HepG2 (cell line): Measurements from ENCODE around the gene RGS19. TPM values are rescaled to one million over a fixed set of nuclear protein-coding genes. Genes with fewer than 3 reads are reported as not detected.

Source experiments
- ADNP ChIP-seq: sonication (generic); formaldehyde crosslinking; IDR thresholded peaks from 2 replicates; pipeline ENCODE4 v1.4.0; 2020; ENCODE audit warnings: missing genetic modification reagents
- ARNTL ChIP-seq: sonication (generic); formaldehyde crosslinking; IDR thresholded peaks from 2 replicates; pipeline ENCODE4 v1.4.0; 2020; ENCODE audit warnings: mild to moderate bottlenecking, missing genetic modification reagents
- BRF2 ChIP-seq: sonication (generic); formaldehyde crosslinking; IDR thresholded peaks from 2 replicates; pipeline ENCODE4 v1.8.1; 2022; ENCODE audit warnings: mild to moderate bottlenecking, missing genetic modification reagents
- CEBPB ChIP-seq: IDR thresholded peaks from 2 replicates; pipeline ENCODE4 v1.6.1; 2011; ENCODE audit warnings: low read depth, low read length, improper control_type of control experiment, borderline replicate concordance
- CHCHD3 ChIP-seq: sonication (generic); formaldehyde crosslinking; IDR thresholded peaks from 2 replicates; pipeline ENCODE4 v1.8.0; 2022; ENCODE audit warnings: mild to moderate bottlenecking, missing genetic modification reagents, moderate library complexity
- CREB1 ChIP-seq, 2 experiments: fragments of 450-650 bp in 1 of 2; IDR thresholded peaks; 2 replicates each; pipeline ENCODE4 v1.6.1; 2016 to 2017; ENCODE audit warnings: control low read depth in 1 of 2, mild to moderate bottlenecking in 1 of 2, missing compliant biosample characterization in 1 of 2, missing genetic modification characterization in 1 of 2
- ERF ChIP-seq: IDR thresholded peaks from 2 replicates; pipeline ENCODE4 v1.6.1; 2018; ENCODE audit warnings: missing biosample characterization, missing genetic modification reagents
- FOXJ3 ChIP-seq: sonication (generic); formaldehyde crosslinking; IDR thresholded peaks from 2 replicates; pipeline ENCODE4 v1.4.0; 2020; ENCODE audit warnings: missing genetic modification reagents, mild to moderate bottlenecking, borderline replicate concordance
- HDAC6 ChIP-seq: fragments of 200-600 bp; sonication (generic); IDR thresholded peaks from 2 replicates; pipeline ENCODE4 v1.7.0; 2017; ENCODE audit warnings: mild to moderate bottlenecking, antibody characterized with exemption, low read length, low read depth
- IRF2 ChIP-seq: IDR thresholded peaks from 2 replicates; pipeline ENCODE4 v1.6.1; 2018; ENCODE audit warnings: missing genetic modification reagents, missing compliant biosample characterization
- ISL2 ChIP-seq: sonication (generic); formaldehyde crosslinking; IDR thresholded peaks from 2 replicates; pipeline ENCODE4 v1.5.0; 2020; ENCODE audit warnings: missing genetic modification reagents
- KDM3A ChIP-seq: IDR thresholded peaks from 2 replicates; pipeline ENCODE4 v1.6.1; 2018; ENCODE audit warnings: low read depth, missing compliant biosample characterization
- MAFK ChIP-seq, 2 experiments: IDR thresholded peaks in 1 of 2; conservative IDR thresholded peaks in 1 of 2; 2 replicates each; pipeline ENCODE4 v1.6.1; 2011; ENCODE audit warnings: improper control_type of control experiment in 2 of 2, low read length in 2 of 2
- MED1 ChIP-seq: sonication (generic); formaldehyde crosslinking; IDR thresholded peaks from 2 replicates; pipeline ENCODE4 v1.4.0; 2020; ENCODE audit warnings: missing genetic modification reagents
- MTF1 ChIP-seq: sonication (generic); formaldehyde crosslinking; IDR thresholded peaks from 2 replicates; pipeline ENCODE4 v1.5.0; 2020; ENCODE audit warnings: missing genetic modification reagents
- ONECUT2 ChIP-seq: sonication (generic); formaldehyde crosslinking; IDR thresholded peaks from 2 replicates; pipeline ENCODE4 v1.4.0; 2020; ENCODE audit warnings: missing genetic modification reagents
- PCBP1 ChIP-seq: fragments of 200-400 bp; formaldehyde crosslinking; IDR thresholded peaks from 2 replicates; pipeline ENCODE4 v1.6.1; 2017; ENCODE audit warnings: mild to moderate bottlenecking, low read depth, low read length, borderline replicate concordance
- PHF20 ChIP-seq: sonication (generic); formaldehyde crosslinking; IDR thresholded peaks from 2 replicates; pipeline ENCODE4 v1.5.0; 2020; ENCODE audit warnings: mild to moderate bottlenecking, missing genetic modification reagents
- PITX1 ChIP-seq: sonication (generic); formaldehyde crosslinking; IDR thresholded peaks from 2 replicates; pipeline ENCODE4 v1.5.1; 2020; ENCODE audit warnings: mild to moderate bottlenecking, missing genetic modification reagents
- SOX5 ChIP-seq: IDR thresholded peaks from 2 replicates; pipeline ENCODE4 v1.6.1; 2016; ENCODE audit warnings: borderline replicate concordance
- SP5 ChIP-seq: IDR thresholded peaks from 2 replicates; pipeline ENCODE4 v1.6.1; 2016; ENCODE audit warnings: low read depth, borderline replicate concordance
- SRSF9 ChIP-seq: fragments of 200-400 bp; formaldehyde crosslinking; IDR thresholded peaks from 2 replicates; pipeline ENCODE4 v1.6.1; 2018; ENCODE audit warnings: borderline replicate concordance, mild to moderate bottlenecking, low read depth, low read length; ENCODE audit not compliant: insufficient read depth, poor library complexity, severe bottlenecking
- ZFP82 ChIP-seq: sonication (generic); formaldehyde crosslinking; IDR thresholded peaks from 2 replicates; pipeline ENCODE4 v1.5.1; 2020; ENCODE audit warnings: mild to moderate bottlenecking, missing genetic modification reagents, borderline replicate concordance
- ZMYM3 ChIP-seq: sonication (generic); formaldehyde crosslinking; IDR thresholded peaks from 2 replicates; pipeline ENCODE4 v1.5.1; 2020; ENCODE audit warnings: mild to moderate bottlenecking, missing genetic modification reagents
- ZNF253 ChIP-seq: sonication (generic); formaldehyde crosslinking; IDR thresholded peaks from 2 replicates; pipeline ENCODE4 v1.8.0; 2022; ENCODE audit warnings: mild to moderate bottlenecking, missing genetic modification reagents, borderline replicate concordance
- ZNF430 ChIP-seq: sonication (generic); formaldehyde crosslinking; IDR thresholded peaks from 2 replicates; pipeline ENCODE4 v1.9.0; 2021; ENCODE audit warnings: mild to moderate bottlenecking, missing genetic modification reagents
- ZNF552 ChIP-seq: sonication (generic); formaldehyde crosslinking; IDR thresholded peaks from 2 replicates; pipeline ENCODE4 v1.9.0; 2022; ENCODE audit warnings: missing genetic modification reagents, mild to moderate bottlenecking, borderline replicate concordance
- ZNF619 ChIP-seq: sonication (generic); formaldehyde crosslinking; IDR thresholded peaks from 2 replicates; pipeline ENCODE4 v1.4.0; 2020; ENCODE audit warnings: mild to moderate bottlenecking, missing genetic modification reagents
- polyA plus RNA-seq, 8 experiments: library from polyadenylated mRNA; depleted of rRNA in 3 of 8; stranded (reverse) in 7 of 8; unstranded in 1 of 8; fragments of >200 nt; fragmentation: Illumina TruSeq in 4 of 8; extraction: Trizol in 4 of 8; gene quantifications; 2 replicates each; pipeline versions ENCODE4 v1.2.1 to v1.2.3, GENCODE V29; 2011 to 2016; ENCODE audit warnings: low read depth in 4 of 8, missing spikeins in 1 of 8, mixed read lengths in 1 of 8; ENCODE audit not compliant: insufficient read depth in 1 of 8
- total RNA-seq, 5 experiments: library from RNA; depleted of rRNA; stranded (reverse); fragments of >200 nt; fragmentation: Illumina TruSeq; extraction: Trizol; gene quantifications; 2 replicates each; pipeline ENCODE4 v1.2.3, GENCODE V29; 2016; ENCODE audit warnings: low read depth in 1 of 5
- TF ChIP-seq, protein P1 (sequence below): sonication (generic); formaldehyde crosslinking; IDR thresholded peaks from 2 replicates; pipeline ENCODE4 v1.5.0; 2020; ENCODE audit warnings: missing genetic modification reagents, mild to moderate bottlenecking, borderline replicate concordance
- TF ChIP-seq, protein P2 (sequence below): sonication (generic); formaldehyde crosslinking; conservative IDR thresholded peaks from 2 replicates; pipeline ENCODE4 v1.4.0; 2020; ENCODE audit warnings: missing genetic modification reagents

RGS19 gene
- total and polyA plus RNA-seq, 2 of the 13 experiments (the other 11 are each of a cell fraction or from before 2014, with no cell fraction given), result 10.7 to 11.9 TPM

GRCh38 chr20:64069614-64070243, 9.6 kb downstream of the RGS19 start (continued):
- TF ChIP-seq ONECUT2 (CRISPR knock-in tag) (no peak), HDAC6 (no peak), ZNF552 (CRISPR knock-in tag) (no peak), ZNF619 (CRISPR knock-in tag) (no peak), ZNF430 (CRISPR knock-in tag) (no peak), FOXJ3 (CRISPR knock-in tag) (no peak), MAFK (conservative IDR thresholded peaks at IDR 0.05 in 1 of 2, IDR thresholded peaks at IDR 0.05 in 1 of 2; ENCODE audit: low read length in 2 of 2) (no peak), ISL2 (CRISPR knock-in tag) (0 out of 2 replicates have a peak, but pooled peaks have one; percentile 48), IRF2 (CRISPR knock-in tag) (no peak), CEBPB (no peak), SP5 (no peak), ARNTL (CRISPR knock-in tag) (no peak), PHF20 (CRISPR knock-in tag) (no peak), ADNP (CRISPR knock-in tag) (no peak), CHCHD3 (CRISPR knock-in tag) (no peak), ZMYM3 (CRISPR knock-in tag) (peak; percentile 6; the same call in 1 of the 2 replicates), SRSF9 (no peak), KDM3A (no peak), CREB1 (IDR thresholded peaks at IDR 0.05) (no peak), CREB1 (CRISPR knock-in tag; IDR thresholded peaks at IDR 0.05) (no peak), ERF (CRISPR knock-in tag) (peak; percentile 67; the same call in 1 of the 2 replicates), MTF1 (no peak), ZNF253 (no peak), PITX1 (CRISPR knock-in tag) (no peak), ZFP82 (CRISPR knock-in tag) (no peak), BRF2 (CRISPR knock-in tag) (no peak), SOX5 (CRISPR knock-in tag) (no peak), MED1 (CRISPR knock-in tag) (no peak), PCBP1 (peak; percentile 88)
- TF ChIP-seq, protein P1, sequence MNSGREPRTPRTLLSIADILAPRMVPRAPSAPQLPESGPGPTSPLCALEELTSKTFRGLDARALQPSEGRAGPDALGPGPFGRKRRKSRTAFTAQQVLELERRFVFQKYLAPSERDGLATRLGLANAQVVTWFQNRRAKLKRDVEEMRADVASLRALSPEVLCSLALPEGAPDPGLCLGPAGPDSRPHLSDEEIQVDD (CRISPR knock-in tag), result no peak
- TF ChIP-seq, protein P2, sequence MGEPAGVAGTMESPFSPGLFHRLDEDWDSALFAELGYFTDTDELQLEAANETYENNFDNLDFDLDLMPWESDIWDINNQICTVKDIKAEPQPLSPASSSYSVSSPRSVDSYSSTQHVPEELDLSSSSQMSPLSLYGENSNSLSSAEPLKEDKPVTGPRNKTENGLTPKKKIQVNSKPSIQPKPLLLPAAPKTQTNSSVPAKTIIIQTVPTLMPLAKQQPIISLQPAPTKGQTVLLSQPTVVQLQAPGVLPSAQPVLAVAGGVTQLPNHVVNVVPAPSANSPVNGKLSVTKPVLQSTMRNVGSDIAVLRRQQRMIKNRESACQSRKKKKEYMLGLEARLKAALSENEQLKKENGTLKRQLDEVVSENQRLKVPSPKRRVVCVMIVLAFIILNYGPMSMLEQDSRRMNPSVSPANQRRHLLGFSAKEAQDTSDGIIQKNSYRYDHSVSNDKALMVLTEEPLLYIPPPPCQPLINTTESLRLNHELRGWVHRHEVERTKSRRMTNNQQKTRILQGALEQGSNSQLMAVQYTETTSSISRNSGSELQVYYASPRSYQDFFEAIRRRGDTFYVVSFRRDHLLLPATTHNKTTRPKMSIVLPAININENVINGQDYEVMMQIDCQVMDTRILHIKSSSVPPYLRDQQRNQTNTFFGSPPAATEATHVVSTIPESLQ (CRISPR knock-in tag), result no peak
